Lower lobe of right lung (tissue), 2 donors: ENCODE measurements around the gene CACNA2D2. TPM values are rescaled to one million over a fixed set of nuclear protein-coding genes. Genes with fewer than 3 reads are reported as not detected.

ENCODE experiments used
- ATAC-seq, 2 donors: fragments of 200-7000 bp; cut with Tn5 transposase; one replicate each; pipeline ENCODE4 v1.9.1; 2020 to 2022; ENCODE audit warnings: mild to moderate bottlenecking in 2 of 2, moderate library complexity in 2 of 2
- DNase-seq: peaks from one replicate; pipeline ENCODE4 v3.0.0-alpha.2; 2020
- H3K27ac ChIP-seq: fragments of 200-600 bp; one replicate; pipeline ENCODE4 v1.8.0; 2022
- H3K27me3 ChIP-seq: fragments of 200-600 bp; one replicate; pipeline ENCODE4 v1.8.0; 2022; ENCODE audit warnings: low read depth
- H3K36me3 ChIP-seq: fragments of 200-600 bp; one replicate; pipeline ENCODE4 v1.8.0; 2022; ENCODE audit warnings: mild to moderate bottlenecking
- H3K4me1 ChIP-seq: fragments of 200-600 bp; one replicate; pipeline ENCODE4 v1.8.0; 2022
- H3K4me3 ChIP-seq: fragments of 200-600 bp; one replicate; pipeline ENCODE4 v1.8.0; 2022; ENCODE audit warnings: mild to moderate bottlenecking
- H3K9me3 ChIP-seq: fragments of 200-600 bp; one replicate; pipeline ENCODE4 v1.8.0; 2022
- intact Hi-C: fragments of 100-400 bp; cut with DNase I; formaldehyde crosslinking; loops from one replicate; pipeline ENCODE4 v1.11.0; 2022
- total RNA-seq: library from RNA; stranded (reverse); fragmentation: NEBNext Ultra II Directional; extraction: Animal tissue kit (Norgen Biotek cat#: 25700); gene quantifications from one replicate; pipeline ENCODE4 v1.2.1, GENCODE V29; 2021
- TF ChIP-seq, protein P1 (sequence below): fragments of 200-600 bp; IDR thresholded peaks from one replicate; pipeline ENCODE4 v1.8.0; 2022; ENCODE audit warnings: antibody characterized with exemption, mild to moderate bottlenecking
- donor health status: DM: no; HTN: yes; CAD: no; lungs with severe emphysema.

CACNA2D2 gene
- total RNA-seq, 1 donor from 2014 or later, result 105 TPM

DNA sequence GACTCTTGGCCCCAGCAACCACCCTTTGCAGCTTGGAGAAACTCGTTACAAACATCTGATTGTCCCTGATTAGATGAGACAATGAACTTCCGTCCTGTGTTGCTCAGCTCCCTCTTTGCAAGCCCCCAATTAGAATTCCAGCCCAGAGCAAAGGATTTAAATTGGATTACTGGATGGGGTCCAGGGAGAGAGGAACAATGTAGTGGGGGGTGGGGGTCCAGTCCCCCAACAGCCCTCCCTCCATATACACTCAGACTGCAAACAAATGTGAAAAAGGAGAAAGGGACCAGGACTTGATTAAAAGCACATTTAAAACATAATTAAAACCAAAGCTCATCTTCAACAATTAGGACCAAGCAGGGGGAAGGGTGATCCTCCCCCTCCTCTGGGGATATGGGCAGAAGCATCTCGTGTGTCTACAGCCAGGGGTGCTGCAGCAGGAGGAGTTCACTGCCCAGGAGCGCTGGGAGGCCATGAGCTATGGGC, 72.4 kb downstream of the CACNA2D2 start:
- no peak overlapping the region for H3K27ac ChIP-seq
- H3K36me3 ChIP-seq, result no peaks in the 10 kb centered on the region

DNA sequence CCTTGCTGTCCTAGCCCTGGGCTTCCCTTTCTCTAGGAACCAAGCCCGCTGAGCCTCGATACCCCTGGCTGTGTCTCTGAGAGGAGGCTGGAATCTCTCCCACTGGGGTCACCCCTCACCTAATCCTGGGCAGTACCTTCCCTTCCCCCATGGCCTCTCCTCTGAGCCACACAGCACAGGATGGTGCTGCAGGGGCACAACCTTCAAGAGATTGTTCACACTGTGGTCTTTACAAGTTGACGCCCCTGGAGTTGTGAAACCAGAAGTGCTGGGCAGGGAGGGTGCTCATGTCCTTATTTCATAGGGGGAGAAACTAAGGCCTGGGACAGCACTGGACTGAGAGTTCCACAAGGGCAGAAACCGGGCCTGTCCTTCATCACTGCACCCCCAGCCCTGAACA, 73.2 kb downstream of the CACNA2D2 start:
- Histone ChIP-seq H3K4me3 (no peak overlapping the region), H3K36me3 (no peaks in the 10 kb centered on the region), H3K9me3 (no peaks in the 10 kb centered on the region), H3K27ac (no peak overlapping the region), H3K4me1 (no peaks in the 10 kb centered on the region), H3K27me3 (no peaks in the 10 kb centered on the region)
- TF ChIP-seq, protein P1, sequence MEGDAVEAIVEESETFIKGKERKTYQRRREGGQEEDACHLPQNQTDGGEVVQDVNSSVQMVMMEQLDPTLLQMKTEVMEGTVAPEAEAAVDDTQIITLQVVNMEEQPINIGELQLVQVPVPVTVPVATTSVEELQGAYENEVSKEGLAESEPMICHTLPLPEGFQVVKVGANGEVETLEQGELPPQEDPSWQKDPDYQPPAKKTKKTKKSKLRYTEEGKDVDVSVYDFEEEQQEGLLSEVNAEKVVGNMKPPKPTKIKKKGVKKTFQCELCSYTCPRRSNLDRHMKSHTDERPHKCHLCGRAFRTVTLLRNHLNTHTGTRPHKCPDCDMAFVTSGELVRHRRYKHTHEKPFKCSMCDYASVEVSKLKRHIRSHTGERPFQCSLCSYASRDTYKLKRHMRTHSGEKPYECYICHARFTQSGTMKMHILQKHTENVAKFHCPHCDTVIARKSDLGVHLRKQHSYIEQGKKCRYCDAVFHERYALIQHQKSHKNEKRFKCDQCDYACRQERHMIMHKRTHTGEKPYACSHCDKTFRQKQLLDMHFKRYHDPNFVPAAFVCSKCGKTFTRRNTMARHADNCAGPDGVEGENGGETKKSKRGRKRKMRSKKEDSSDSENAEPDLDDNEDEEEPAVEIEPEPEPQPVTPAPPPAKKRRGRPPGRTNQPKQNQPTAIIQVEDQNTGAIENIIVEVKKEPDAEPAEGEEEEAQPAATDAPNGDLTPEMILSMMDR, result no peak
- intact Hi-C loops, result loop anchor here (10.0 kb wide), 1 partner anchor 115 kb away; no protein-coding TSS in a partner anchor
- no peak for DNase-seq
- peak in 1 of 2 donors; percentile 12 for ATAC-seq

More for the DNA sequence above, 72.4 kb downstream of the CACNA2D2 start:
- Histone ChIP-seq H3K4me3 (no peak overlapping the region), H3K4me1 (peaks cover under 1% of the 10 kb centered on the region), H3K27me3 (no peaks in the 10 kb centered on the region), H3K9me3 (no peaks in the 10 kb centered on the region)
- TF ChIP-seq, protein P1, result no peak
- ATAC-seq (no peak), DNase-seq (no peak)
- intact Hi-C loops, result loop anchor here (10.0 kb wide), 1 partner anchor 114 kb away; no protein-coding TSS in a partner anchor

DNA sequence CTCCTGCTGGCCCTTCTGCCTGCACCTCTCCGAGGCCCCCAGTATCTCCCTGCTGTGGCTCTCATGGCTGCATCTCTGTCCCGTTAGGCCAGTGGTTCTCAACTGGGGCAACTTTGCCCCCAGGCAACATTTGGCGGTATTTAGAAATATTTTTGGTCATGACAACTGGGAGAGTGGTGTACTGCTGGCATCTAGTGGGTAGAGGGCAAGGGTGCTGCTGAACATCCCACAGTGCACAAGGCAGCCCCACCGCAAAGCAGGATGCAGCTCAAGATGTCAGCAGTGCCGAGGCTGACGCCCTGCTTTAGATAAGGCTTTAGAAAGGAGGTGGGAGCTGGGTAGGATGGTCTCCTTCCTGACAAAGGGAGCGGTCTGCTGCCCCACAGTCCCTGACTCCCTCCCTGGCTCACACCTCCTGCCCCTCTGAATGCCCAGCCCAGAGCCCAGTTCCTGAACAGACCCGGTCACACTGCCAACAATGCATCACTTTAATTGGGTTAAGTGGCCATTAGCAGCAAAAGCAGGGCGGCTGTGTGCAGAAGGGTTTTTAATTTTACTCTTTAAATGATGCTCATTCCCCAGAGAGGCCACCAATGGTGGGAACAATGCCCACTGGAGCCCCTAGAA, 75.3 kb downstream of the CACNA2D2 start:
- no peaks in the 10 kb centered on the region for H3K9me3 ChIP-seq
- no peak overlapping the region for H3K4me3 ChIP-seq
- no peak for ATAC-seq
- peaks cover 16% of the 10 kb centered on the region for H3K4me1 ChIP-seq
- TF ChIP-seq, protein P1, result no peak
- H3K36me3 ChIP-seq, result no peaks in the 10 kb centered on the region
- H3K27ac ChIP-seq, result no peak overlapping the region
- no peaks in the 10 kb centered on the region for H3K27me3 ChIP-seq
- DNase-seq, result no peak
- intact Hi-C loops, result no loop called here

DNA sequence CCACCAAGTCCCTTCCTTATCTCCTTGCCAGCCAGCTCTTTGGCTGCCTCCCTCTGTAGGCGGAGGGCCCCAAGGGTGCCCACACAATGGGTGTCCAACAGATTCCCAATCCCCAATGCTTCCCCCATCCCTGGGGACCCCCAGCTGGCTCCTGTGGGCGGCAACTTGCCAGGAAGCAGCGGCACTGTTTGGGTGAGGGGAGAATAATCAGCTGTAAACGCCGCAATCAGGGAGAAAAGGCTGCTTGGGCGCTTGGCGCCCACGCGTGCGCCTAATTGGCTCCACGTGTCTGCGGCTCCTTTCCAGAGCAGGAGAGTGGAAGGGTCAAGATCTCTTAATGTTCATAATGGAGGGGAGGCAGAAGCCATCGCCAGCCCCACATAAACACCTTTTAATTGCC, 76.2 kb downstream of the CACNA2D2 start:
- TF ChIP-seq, protein P1, result no peak
- H3K9me3 ChIP-seq, result no peaks in the 10 kb centered on the region
- peak overlapping the region; percentile 24 for H3K27ac ChIP-seq
- peaks cover 18% of the 10 kb centered on the region for H3K4me1 ChIP-seq
- H3K36me3 ChIP-seq, result no peaks in the 10 kb centered on the region
- DNase-seq (no peak), ATAC-seq (no peak)
- no peaks in the 10 kb centered on the region for H3K27me3 ChIP-seq
- H3K4me3 ChIP-seq, result no peak overlapping the region
- intact Hi-C loops, result no loop called here

DNA sequence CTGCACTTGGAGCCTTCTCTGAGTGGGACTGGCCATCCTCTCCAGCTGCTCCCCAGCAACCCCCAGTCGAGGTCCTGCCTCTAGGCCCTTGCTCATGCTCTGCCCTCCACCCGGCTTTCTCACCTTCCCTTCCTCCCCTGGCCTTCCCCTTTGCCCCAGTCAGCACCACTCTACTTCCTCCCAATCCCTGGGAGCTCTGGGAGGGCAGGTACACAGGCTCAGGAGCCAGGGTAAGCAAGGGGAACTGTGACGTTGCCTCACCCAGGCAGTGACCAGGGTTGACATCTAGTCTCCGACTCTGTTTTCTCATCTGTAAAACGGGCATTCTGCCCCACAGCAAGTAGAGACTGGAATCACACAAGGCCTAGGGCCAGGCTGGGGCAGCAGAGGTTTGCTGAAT, 77.5 kb downstream of the CACNA2D2 start:
- TF ChIP-seq, protein P1, result no peak
- DNase-seq, result no peak
- H3K4me3 ChIP-seq, result no peak overlapping the region
- no peak for ATAC-seq
- no peaks in the 10 kb centered on the region for H3K27me3 ChIP-seq
- no peak overlapping the region for H3K27ac ChIP-seq
- no peaks in the 10 kb centered on the region for H3K36me3 ChIP-seq
- intact Hi-C loops, result no loop called here
- peaks cover 18% of the 10 kb centered on the region for H3K4me1 ChIP-seq
- no peaks in the 10 kb centered on the region for H3K9me3 ChIP-seq
